Mesenchymal stem cell (in vitro differentiated cells and primary cell): ENCODE results near the gene MPC2.

Experiments
- DNase-seq: peaks from one replicate; pipeline ENCODE4 v3.0.0-alpha.2; 2013
- H2AFZ ChIP-seq: one replicate; pipeline ENCODE4 v1.6.1; 2013; ENCODE audit warnings: low read depth, mild to moderate bottlenecking, control low read depth, inconsistent platforms, low read length, moderate library complexity
- H2AK5ac ChIP-seq: 2 replicates; pipeline ENCODE4 v1.6.1; 2013; ENCODE audit warnings: low read length, moderate library complexity, mild to moderate bottlenecking, inconsistent platforms; ENCODE audit not compliant: severe bottlenecking
- H2BK120ac ChIP-seq: one replicate; pipeline ENCODE4 v1.6.1; 2013; ENCODE audit warnings: low read depth, mild to moderate bottlenecking, inconsistent platforms, low read length, moderate library complexity
- H2BK12ac ChIP-seq, 2 experiments: one replicate each; pipeline ENCODE4 v1.6.1; 2013; ENCODE audit warnings: inconsistent platforms in 2 of 2, low read length in 2 of 2, mild to moderate bottlenecking in 2 of 2, moderate library complexity in 2 of 2, control low read depth in 1 of 2
- H2BK15ac ChIP-seq: one replicate; pipeline ENCODE4 v1.6.1; 2013; ENCODE audit warnings: mild to moderate bottlenecking, low read depth, inconsistent platforms; ENCODE audit not compliant: poor library complexity, severe bottlenecking
- H2BK5ac ChIP-seq: 2 replicates; pipeline ENCODE4 v1.6.1; 2013; ENCODE audit warnings: low read depth, mild to moderate bottlenecking, low read length, control low read depth, inconsistent platforms; ENCODE audit not compliant: poor library complexity, severe bottlenecking
- H3K14ac ChIP-seq, 2 experiments: one replicate each; pipeline ENCODE4 v1.6.1; 2013; ENCODE audit warnings: inconsistent platforms in 2 of 2, low read length in 2 of 2, control low read depth in 1 of 2, mild to moderate bottlenecking in 1 of 2, moderate library complexity in 1 of 2
- H3K18ac ChIP-seq, 2 experiments: one replicate each; pipeline ENCODE4 v1.6.1; 2013; ENCODE audit warnings: inconsistent platforms in 2 of 2, low read length in 2 of 2, control low read depth in 1 of 2, low read depth in 1 of 2, mild to moderate bottlenecking in 1 of 2
- H3K23ac ChIP-seq, 2 experiments: one replicate each; pipeline ENCODE4 v1.6.1; 2013; ENCODE audit warnings: inconsistent platforms in 2 of 2, low read length in 2 of 2, mild to moderate bottlenecking in 2 of 2, moderate library complexity in 2 of 2, control low read depth in 1 of 2
- H3K27ac ChIP-seq: 2 replicates; pipeline ENCODE4 v1.5.1; 2013; ENCODE audit warnings: mild to moderate bottlenecking, moderate library complexity, low read length, control low read depth, inconsistent platforms; ENCODE audit not compliant: poor library complexity, severe bottlenecking
- H3K27me3 ChIP-seq, 2 experiments: 2 replicates each; pipeline versions ENCODE4 v1.6.1 to v1.7.0; 2013; ENCODE audit warnings: low read length in 2 of 2, mild to moderate bottlenecking in 2 of 2, moderate library complexity in 2 of 2, control low read depth in 1 of 2, inconsistent platforms in 1 of 2; ENCODE audit not compliant: control insufficient read depth in 1 of 2, insufficient read depth in 1 of 2
- H3K36me3 ChIP-seq, 2 experiments: 2 replicates each; pipeline versions ENCODE4 v1.6.1 to v1.7.0; 2013; ENCODE audit warnings: low read length in 2 of 2, control low read depth in 1 of 2, inconsistent platforms in 1 of 2, low read depth in 1 of 2, mild to moderate bottlenecking in 1 of 2; ENCODE audit not compliant: insufficient read depth in 2 of 2, control insufficient read depth in 1 of 2
- H3K4ac ChIP-seq, 2 experiments: one replicate each; pipeline ENCODE4 v1.6.1; 2013; ENCODE audit warnings: inconsistent platforms in 2 of 2, low read length in 2 of 2, mild to moderate bottlenecking in 2 of 2, moderate library complexity in 2 of 2, control low read depth in 1 of 2, low read depth in 1 of 2
- H3K4me1 ChIP-seq: 2 replicates; pipeline ENCODE4 v1.6.1; 2013; ENCODE audit warnings: low read depth, low read length, control low read depth; ENCODE audit not compliant: control insufficient read depth, insufficient read depth
- H3K4me2 ChIP-seq: 2 replicates; pipeline ENCODE4 v1.6.1; 2013; ENCODE audit warnings: low read length, mild to moderate bottlenecking, inconsistent platforms; ENCODE audit not compliant: poor library complexity, severe bottlenecking
- H3K4me3 ChIP-seq, 2 experiments: 2 replicates each; pipeline versions ENCODE4 v1.5.1 to v1.7.0; 2013; ENCODE audit warnings: low read length in 2 of 2, mild to moderate bottlenecking in 2 of 2, control low read depth in 1 of 2, low read depth in 1 of 2; ENCODE audit not compliant: insufficient read depth in 1 of 2
- H3K79me1 ChIP-seq: replicated peaks from 2 replicates; pipeline ENCODE4 v1.6.1; 2013; ENCODE audit warnings: mild to moderate bottlenecking, control low read depth, low read length, inconsistent platforms; ENCODE audit not compliant: poor library complexity, severe bottlenecking
- H3K9ac ChIP-seq: 2 replicates; pipeline ENCODE4 v1.7.0; 2013; ENCODE audit warnings: mild to moderate bottlenecking, low read length, moderate library complexity
- H3K9me3 ChIP-seq: 2 replicates; pipeline ENCODE4 v1.7.0; 2013; ENCODE audit warnings: mild to moderate bottlenecking, low read length; ENCODE audit not compliant: control insufficient read depth
- H4K8ac ChIP-seq: one replicate; pipeline ENCODE4 v1.6.1; 2013; ENCODE audit warnings: inconsistent platforms, mild to moderate bottlenecking, low read length, moderate library complexity
- H4K91ac ChIP-seq: one replicate; pipeline ENCODE4 v1.6.1; 2013; ENCODE audit warnings: mild to moderate bottlenecking, low read length, inconsistent platforms
- WGBS: methylation state at CpG from one replicate; pipeline ENCODE4 v1.1.7; 2013; ENCODE audit warnings: mixed read lengths; 5-methylcytosine and 5-hydroxymethylcytosine counted together

MPC2 gene

GRCh38 chr1:167899253-167899681, 37.6 kb downstream of the MPC2 start:
- Histone ChIP-seq H3K27ac (no peak overlapping the region), H3K9ac (peak overlapping the region; percentile 37), H2BK15ac (no peak overlapping the region), H3K4me1 (no peaks in the 10 kb centered on the region), H3K79me1 (no peaks in the 10 kb centered on the region), H4K8ac (no peak overlapping the region), H4K91ac (peak overlapping the region; percentile 50), H2AK5ac (no peak overlapping the region), H2BK12ac (no peak overlapping the region), H3K18ac (no peak overlapping the region), H3K14ac (no peak overlapping the region), H2AFZ (no peak overlapping the region), H2BK5ac (no peak overlapping the region), H3K4ac (no peak overlapping the region), H3K23ac (peak overlapping the region in 1 of 2 experiments; percentile 79), H2BK120ac (no peak overlapping the region), H3K4me3 (no peak overlapping the region), H3K27me3 (no peaks in the 10 kb centered on the region), H3K9me3 (no peaks in the 10 kb centered on the region), H3K36me3 (no peaks in the 10 kb centered on the region), H3K4me2 (no peak overlapping the region)
- 95% methylated on average over 4 of the region's 4 CpGs for WGBS
- no peak for DNase-seq

GRCh38 chr1:167898578-167899222, 38.2 kb downstream of the MPC2 start:
- Histone ChIP-seq H3K9ac (peak overlapping the region; percentile 37), H2AK5ac (no peak overlapping the region), H3K27me3 (no peaks in the 10 kb centered on the region), H4K91ac (no peak overlapping the region), H3K79me1 (no peaks in the 10 kb centered on the region), H2BK15ac (no peak overlapping the region), H2BK120ac (no peak overlapping the region), H2AFZ (no peak overlapping the region), H3K18ac (no peak overlapping the region), H3K36me3 (no peaks in the 10 kb centered on the region), H3K4me1 (no peaks in the 10 kb centered on the region), H4K8ac (no peak overlapping the region), H3K4me2 (no peak overlapping the region), H3K9me3 (no peaks in the 10 kb centered on the region), H3K4ac (no peak overlapping the region), H3K14ac (no peak overlapping the region), H2BK12ac (no peak overlapping the region), H3K27ac (no peak overlapping the region), H3K4me3 (no peak overlapping the region), H3K23ac (no peak overlapping the region), H2BK5ac (no peak overlapping the region)
- WGBS: 98% methylated on average over 7 of the region's 9 CpGs
- no peak for DNase-seq

- H3K9me3 ChIP-seq: no peaks in the 10 kb centered on the region
- no peak overlapping the region for H3K18ac ChIP-seq
- no peak overlapping the region for H2BK120ac ChIP-seq
- no peak overlapping the region for H4K8ac ChIP-seq
- H2AK5ac ChIP-seq: no peak overlapping the region
- H2BK12ac ChIP-seq: no peak overlapping the region
- H3K27me3 ChIP-seq: no peaks in the 10 kb centered on the region
- no peak overlapping the region for H3K4me2 ChIP-seq
- H3K79me1 ChIP-seq: no peaks in the 10 kb centered on the region
- H3K27ac ChIP-seq: no peak overlapping the region
- 86% methylated on average over 2 of the region's 2 CpGs for WGBS
- no peak overlapping the region for H3K4me3 ChIP-seq
- no peak for DNase-seq
- no peak overlapping the region for H4K91ac ChIP-seq
- H3K23ac ChIP-seq: no peak overlapping the region
- H3K4ac ChIP-seq: no peak overlapping the region
- no peaks in the 10 kb centered on the region for H3K36me3 ChIP-seq
- H3K14ac ChIP-seq: no peak overlapping the region
- H3K9ac ChIP-seq: no peak overlapping the region
- no peak overlapping the region for H2BK5ac ChIP-seq
- H2AFZ ChIP-seq: no peak overlapping the region
- H3K4me1 ChIP-seq: no peaks in the 10 kb centered on the region
- H2BK15ac ChIP-seq: no peak overlapping the region
These were observed 43.1 kb downstream of the MPC2 start for GRCh38 chr1:167893798-167894197.

GRCh38 chr1:167890400-167890799, 46.5 kb downstream of the MPC2 start:
- no peak for DNase-seq
- H3K4me3 ChIP-seq: no peak overlapping the region
- H3K27me3 ChIP-seq: no peaks in the 10 kb centered on the region

More at GRCh38 chr1:167890400-167890799, 46.5 kb downstream of the MPC2 start:
- no peaks in the 10 kb centered on the region for H3K79me1 ChIP-seq
- H3K4me1 ChIP-seq: no peaks in the 10 kb centered on the region
- no peak overlapping the region for H3K14ac ChIP-seq
- no peak overlapping the region for H2BK12ac ChIP-seq
- no peaks in the 10 kb centered on the region for H3K9me3 ChIP-seq
- no peak overlapping the region for H2AK5ac ChIP-seq
- no peaks in the 10 kb centered on the region for H3K36me3 ChIP-seq
- H4K8ac ChIP-seq: no peak overlapping the region
- H2BK5ac ChIP-seq: no peak overlapping the region
- H2BK15ac ChIP-seq: no peak overlapping the region
- no peak overlapping the region for H3K9ac ChIP-seq
- H2BK120ac ChIP-seq: no peak overlapping the region
- H3K23ac ChIP-seq: no peak overlapping the region
- no peak overlapping the region for H4K91ac ChIP-seq
- H3K4me2 ChIP-seq: no peak overlapping the region
- no peak overlapping the region for H3K27ac ChIP-seq
- no peak overlapping the region for H3K4ac ChIP-seq
- H2AFZ ChIP-seq: no peak overlapping the region
- H3K18ac ChIP-seq: no peak overlapping the region
